ENCODE data around the gene CLSTN2. TPM values are rescaled to one million over a fixed set of nuclear protein-coding genes. Genes with fewer than 3 reads are reported as not detected.
A peak's percentile ranks its signal among the peaks of the same experiment; 100 is the strongest.

The CLSTN2 gene
- total RNA-seq, 2 experiments from 2014 or later: not detected

DNA sequence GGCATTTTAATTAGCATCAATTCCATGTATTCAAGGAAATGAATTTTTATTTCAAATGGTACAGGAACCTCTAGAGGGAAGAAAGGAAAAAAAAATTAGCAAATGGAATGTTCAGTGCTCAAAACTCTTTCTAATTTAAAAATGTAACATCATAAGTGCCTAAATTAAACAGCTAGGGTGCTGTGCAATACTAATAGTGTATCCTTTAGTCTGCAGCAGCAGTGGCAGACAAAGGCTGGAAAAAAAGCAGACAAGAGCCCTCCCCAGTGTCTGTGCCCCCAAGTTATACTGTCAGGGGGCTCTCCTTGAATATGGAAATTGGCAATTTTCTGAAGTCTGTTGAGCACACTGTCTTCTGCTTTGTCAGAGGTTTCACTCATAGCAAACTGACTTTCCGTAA lies 159.5 kb downstream of the CLSTN2 start:
- POLR2A ChIA-PET: no interaction called here
- H3K27ac Mint-ChIP-seq: no peak overlapping the region
- CTCF ChIA-PET: no interaction called here
- ATAC-seq (no peak), DNase-seq (no peak)
- no peak overlapping the region for H3K4me3 Mint-ChIP-seq
- H3K4me1 Mint-ChIP-seq (ENCODE audit: low read depth): no peaks in the 10 kb centered on the region
- no peaks in the 10 kb centered on the region for H3K9me3 Mint-ChIP-seq (ENCODE audit: insufficient read depth)
- H3K27me3 Mint-ChIP-seq (ENCODE audit: low read depth): peaks cover 2% of the 10 kb centered on the region
- no peaks in the 10 kb centered on the region for H3K36me3 Mint-ChIP-seq (ENCODE audit: low read depth)

DNA sequence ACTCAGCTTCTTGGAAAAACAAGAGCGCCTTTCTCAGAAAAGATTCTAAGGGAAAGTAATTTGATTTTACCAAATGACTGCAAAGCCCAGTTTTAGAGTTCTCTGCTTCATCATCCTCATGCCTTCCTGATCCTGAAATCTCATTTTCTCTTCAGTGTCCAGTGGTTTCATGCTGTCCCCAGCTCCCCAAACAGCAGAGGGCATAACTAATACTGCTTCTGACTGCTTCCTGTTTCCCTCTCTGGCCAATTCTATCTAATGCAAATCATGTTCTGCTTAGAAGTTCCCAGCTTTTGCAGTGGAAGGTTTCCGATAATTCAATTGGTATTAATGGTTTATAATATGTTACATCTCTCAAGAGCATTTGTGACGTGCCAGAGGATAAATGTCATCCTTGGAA lies 161.1 kb downstream of the CLSTN2 start:
- Mint-ChIP-seq H3K27me3 (ENCODE audit: low read depth) (peaks cover 2% of the 10 kb centered on the region), H3K36me3 (ENCODE audit: low read depth) (no peaks in the 10 kb centered on the region), H3K4me1 (ENCODE audit: low read depth) (no peaks in the 10 kb centered on the region), H3K27ac (no peak overlapping the region), H3K9me3 (ENCODE audit: insufficient read depth) (no peaks in the 10 kb centered on the region), H3K4me3 (no peak overlapping the region)
- ATAC-seq (no peak), DNase-seq (no peak)
- ChIA-PET POLR2A (no interaction called here), CTCF (no interaction called here)

DNA sequence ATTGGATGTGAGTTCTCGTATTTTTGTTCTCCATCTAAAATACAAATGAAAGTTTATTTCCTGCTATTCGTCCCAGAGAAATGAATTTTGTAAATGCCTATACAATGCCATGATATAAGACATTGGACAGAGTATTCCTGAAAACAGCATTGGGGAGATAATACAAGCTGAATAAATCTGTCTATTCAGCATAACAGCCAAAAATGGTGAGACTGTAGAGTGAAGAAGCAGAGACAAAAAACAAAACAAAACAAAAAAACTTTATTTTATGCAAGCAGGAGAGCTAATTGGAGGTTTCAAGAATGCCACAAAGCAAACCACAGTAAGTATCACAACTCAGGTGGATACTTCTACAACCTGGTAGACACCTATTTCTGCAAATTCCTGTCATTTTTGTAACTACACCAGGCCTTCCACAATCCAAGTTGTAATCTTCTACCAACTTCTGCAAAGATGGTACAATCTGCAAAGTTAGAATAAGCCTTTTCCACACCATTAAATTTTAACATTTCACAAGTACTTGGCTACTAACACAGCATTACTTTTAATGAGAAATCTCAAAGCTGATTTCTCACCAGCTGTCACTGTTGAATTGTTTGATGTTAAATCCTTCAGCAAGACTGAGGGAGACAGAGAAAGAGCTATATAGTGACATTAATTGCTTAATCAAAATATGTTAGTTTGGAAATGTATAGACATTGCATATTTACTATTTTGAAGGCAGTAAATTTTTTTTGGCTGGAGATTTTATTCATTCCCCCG lies 163.1 kb downstream of the CLSTN2 start:
- DNase-seq (no peak), ATAC-seq (no peak)
- Mint-ChIP-seq H3K4me1 (ENCODE audit: low read depth) (no peaks in the 10 kb centered on the region), H3K4me3 (no peak overlapping the region), H3K9me3 (ENCODE audit: insufficient read depth) (no peaks in the 10 kb centered on the region), H3K27ac (no peak overlapping the region), H3K27me3 (ENCODE audit: low read depth) (peaks cover 2% of the 10 kb centered on the region), H3K36me3 (ENCODE audit: low read depth) (no peaks in the 10 kb centered on the region)
- CTCF ChIA-PET: no interaction called here
- POLR2A ChIA-PET: no interaction called here

DNA sequence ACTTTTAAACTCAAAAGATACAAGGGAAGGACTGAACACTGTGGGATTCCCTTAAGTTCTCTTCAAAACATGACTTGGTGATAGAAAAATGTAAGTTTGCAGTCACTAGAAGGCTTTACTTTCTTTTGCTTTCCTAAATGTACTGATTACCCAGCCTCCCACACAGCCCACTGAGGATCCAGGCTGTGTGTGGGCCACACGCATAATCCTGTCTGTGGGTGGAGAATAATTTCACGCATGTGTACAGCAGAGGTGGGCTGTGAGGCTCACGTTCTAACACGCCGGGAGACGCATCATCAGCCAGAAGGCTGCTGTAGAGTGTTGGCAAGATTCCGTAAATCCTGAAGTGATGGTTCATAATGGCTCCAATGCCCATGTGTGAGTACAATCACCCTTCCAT lies 165.5 kb downstream of the CLSTN2 start:
- Mint-ChIP-seq H3K27me3 (ENCODE audit: low read depth) (no peaks in the 10 kb centered on the region), H3K4me1 (ENCODE audit: low read depth) (no peaks in the 10 kb centered on the region), H3K4me3 (no peak overlapping the region), H3K36me3 (ENCODE audit: low read depth) (no peaks in the 10 kb centered on the region), H3K9me3 (ENCODE audit: insufficient read depth) (no peaks in the 10 kb centered on the region), H3K27ac (no peak overlapping the region)
- POLR2A ChIA-PET: no interaction called here
- CTCF ChIA-PET: no interaction called here
- DNase-seq (no peak), ATAC-seq (no peak)

DNA sequence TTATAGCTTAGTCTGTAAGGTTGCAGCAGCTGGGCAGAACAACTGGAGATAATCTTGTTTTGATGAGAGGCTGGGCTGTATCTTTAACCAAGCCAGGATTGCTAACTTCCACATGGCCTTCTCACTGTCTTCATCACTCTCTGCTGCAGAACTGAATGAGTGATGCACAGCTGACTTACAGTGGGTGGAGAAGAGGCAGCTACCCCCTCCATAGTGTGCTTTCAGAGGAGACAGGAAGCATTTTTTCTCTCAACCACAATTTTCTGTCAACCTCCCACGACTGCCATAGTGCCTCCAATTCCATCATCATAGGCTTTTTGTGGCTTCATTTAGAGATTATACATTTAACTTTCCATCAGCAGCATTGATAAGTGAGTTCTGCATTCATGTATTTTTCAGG lies 168.2 kb downstream of the CLSTN2 start:
- ATAC-seq (no peak), DNase-seq (no peak)
- Mint-ChIP-seq H3K36me3 (ENCODE audit: low read depth) (no peaks in the 10 kb centered on the region), H3K4me3 (no peak overlapping the region), H3K27me3 (ENCODE audit: low read depth) (no peaks in the 10 kb centered on the region), H3K4me1 (ENCODE audit: low read depth) (no peaks in the 10 kb centered on the region), H3K27ac (no peak overlapping the region), H3K9me3 (ENCODE audit: insufficient read depth) (no peaks in the 10 kb centered on the region)
- ChIA-PET POLR2A (no interaction called here), CTCF (no interaction called here)

DNA sequence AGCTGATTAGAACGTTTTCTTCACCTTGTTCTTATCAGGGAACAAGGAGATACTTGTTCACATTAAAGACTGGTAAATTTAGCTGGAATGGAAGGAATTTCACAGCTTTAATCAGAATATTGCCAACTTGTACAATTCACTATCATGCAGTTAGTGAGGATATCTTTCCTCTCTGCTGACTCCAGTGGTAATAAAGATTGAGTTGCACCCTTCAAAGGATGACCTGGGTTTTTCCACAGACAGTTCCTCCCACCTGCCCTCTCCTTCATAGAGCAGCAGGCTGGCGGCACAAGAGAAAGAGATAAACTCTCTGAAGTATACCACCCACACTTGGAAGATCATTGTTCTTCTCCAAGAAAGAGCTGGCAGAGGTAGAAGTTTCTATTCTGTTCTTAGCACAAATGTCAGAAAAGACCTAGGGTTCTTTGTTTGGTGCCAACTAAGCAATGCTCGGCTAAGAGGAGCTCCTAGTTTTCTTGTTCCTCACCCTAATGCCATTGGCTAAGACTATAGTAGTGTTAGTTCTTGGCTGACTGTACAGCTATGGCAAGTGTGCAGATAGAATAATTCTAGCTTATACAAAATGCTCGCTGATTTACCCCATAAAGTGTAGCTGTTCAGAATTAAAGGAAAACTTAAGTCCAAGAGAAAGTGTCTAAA lies 169.1 kb downstream of the CLSTN2 start:
- POLR2A ChIA-PET: no interaction called here
- Mint-ChIP-seq H3K4me1 (ENCODE audit: low read depth) (no peaks in the 10 kb centered on the region), H3K27ac (no peak overlapping the region), H3K27me3 (ENCODE audit: low read depth) (no peaks in the 10 kb centered on the region), H3K4me3 (no peak overlapping the region), H3K9me3 (ENCODE audit: insufficient read depth) (no peaks in the 10 kb centered on the region), H3K36me3 (ENCODE audit: low read depth) (no peaks in the 10 kb centered on the region)
- ATAC-seq (no peak), DNase-seq (no peak)
- CTCF ChIA-PET: no interaction called here

DNA sequence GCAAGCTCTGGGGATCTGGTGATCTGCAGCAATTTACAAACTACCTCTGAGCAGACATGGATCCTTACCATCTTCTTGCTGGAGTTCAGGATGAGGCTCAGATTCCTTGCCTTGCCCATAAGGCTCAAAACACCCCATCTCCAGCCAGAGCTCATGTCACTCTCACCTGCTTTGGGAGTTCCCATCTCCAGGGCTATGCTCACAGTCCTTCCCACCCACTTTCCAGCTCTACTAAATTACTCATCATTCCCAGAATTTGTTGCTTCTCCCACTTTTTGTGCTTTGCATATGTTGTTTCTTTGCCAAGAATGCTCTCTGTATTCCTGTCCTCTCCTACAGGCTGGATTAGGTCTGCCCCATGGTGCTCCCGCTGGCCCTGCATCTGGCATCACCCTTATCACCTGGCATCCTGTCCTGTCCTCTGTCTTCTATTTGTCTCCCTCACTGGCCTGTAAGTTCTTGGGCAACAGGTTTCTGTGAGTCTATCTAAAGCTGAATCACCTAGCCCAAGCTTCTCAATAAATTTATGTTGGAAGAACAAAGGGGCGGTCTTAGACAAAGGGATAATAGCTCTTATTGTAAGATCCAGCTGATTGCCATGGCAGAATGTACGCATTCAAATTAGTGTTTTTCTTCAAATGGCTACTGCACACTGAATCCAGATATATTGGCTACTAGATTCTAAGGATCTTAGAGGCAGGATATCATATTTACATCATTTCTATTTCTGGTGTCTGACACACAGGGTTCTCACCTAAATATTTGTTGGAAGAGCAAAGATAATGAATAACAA lies 179.2 kb downstream of the CLSTN2 start:
- POLR2A ChIA-PET: no interaction called here
- ATAC-seq (no peak), DNase-seq (no peak)
- Mint-ChIP-seq H3K36me3 (ENCODE audit: low read depth) (no peaks in the 10 kb centered on the region), H3K27ac (no peak overlapping the region), H3K9me3 (ENCODE audit: insufficient read depth) (no peaks in the 10 kb centered on the region), H3K4me3 (no peak overlapping the region), H3K4me1 (ENCODE audit: low read depth) (no peaks in the 10 kb centered on the region), H3K27me3 (ENCODE audit: low read depth) (no peaks in the 10 kb centered on the region)
- CTCF ChIA-PET: no interaction called here

DNA sequence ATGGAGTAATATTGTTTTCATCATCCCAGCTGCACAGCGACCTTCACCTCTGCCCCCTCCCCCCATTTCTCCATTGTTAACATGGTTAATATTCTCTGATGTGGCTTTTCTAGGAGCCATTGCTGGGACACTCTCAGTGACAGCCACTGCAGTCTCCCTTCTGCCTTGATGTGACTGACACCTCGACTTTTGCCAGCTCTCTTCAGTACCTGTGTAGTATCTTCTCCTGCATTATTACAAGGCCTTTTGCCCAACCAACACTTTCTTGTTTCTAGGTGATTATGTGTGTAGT lies 179.8 kb downstream of the CLSTN2 start:
- Mint-ChIP-seq H3K4me1 (ENCODE audit: low read depth) (no peaks in the 10 kb centered on the region), H3K9me3 (ENCODE audit: insufficient read depth) (no peaks in the 10 kb centered on the region), H3K27me3 (ENCODE audit: low read depth) (no peaks in the 10 kb centered on the region), H3K4me3 (no peak overlapping the region), H3K27ac (no peak overlapping the region), H3K36me3 (ENCODE audit: low read depth) (no peaks in the 10 kb centered on the region)
- DNase-seq (no peak), ATAC-seq (no peak)
- POLR2A ChIA-PET: no interaction called here
- CTCF ChIA-PET: no interaction called here

DNA sequence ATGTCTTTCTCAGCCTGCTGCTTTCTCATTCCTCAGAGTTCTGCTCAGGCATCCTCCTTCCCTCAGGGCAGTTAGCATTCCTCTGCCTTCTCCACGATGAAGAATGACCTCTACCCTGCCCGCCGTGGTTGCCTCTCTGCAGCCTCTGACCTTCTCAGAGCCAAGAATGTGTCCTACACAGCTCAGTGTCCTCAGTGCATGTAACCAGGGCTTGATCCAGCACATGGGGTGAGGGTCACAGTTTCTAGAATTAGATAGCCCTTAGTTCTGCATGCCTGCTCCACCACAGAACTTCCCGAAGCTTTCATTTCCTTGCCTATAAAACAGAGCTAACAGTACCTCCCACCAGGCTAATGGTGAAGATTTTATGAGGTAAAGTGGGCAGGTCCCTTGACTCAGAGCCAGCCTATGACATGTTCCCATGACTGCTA lies 182.1 kb downstream of the CLSTN2 start:
- Mint-ChIP-seq H3K27ac (no peak overlapping the region), H3K4me3 (no peak overlapping the region), H3K27me3 (ENCODE audit: low read depth) (no peaks in the 10 kb centered on the region), H3K9me3 (ENCODE audit: insufficient read depth) (no peaks in the 10 kb centered on the region), H3K4me1 (ENCODE audit: low read depth) (no peaks in the 10 kb centered on the region), H3K36me3 (ENCODE audit: low read depth) (no peaks in the 10 kb centered on the region)
- ChIA-PET CTCF (no interaction called here), POLR2A (no interaction called here)
- DNase-seq (no peak), ATAC-seq (no peak)

DNA sequence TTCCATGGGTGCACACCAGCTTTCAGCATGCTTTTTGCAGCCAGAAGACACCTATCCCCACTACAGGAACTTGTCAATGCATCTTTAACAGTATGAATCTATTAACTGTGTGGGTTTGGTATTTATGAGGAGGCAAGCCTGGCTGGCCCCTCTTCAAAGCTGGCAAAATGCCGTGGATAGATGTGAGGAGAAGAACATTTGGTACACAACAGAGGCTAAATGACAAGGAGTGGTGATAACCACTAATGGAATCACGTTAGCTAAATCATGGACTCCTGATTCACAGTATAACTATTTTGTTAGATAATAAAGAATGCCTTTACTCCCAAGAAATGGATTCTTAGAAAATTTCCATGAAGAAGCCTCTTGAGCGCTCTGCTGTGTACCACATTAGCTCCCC lies 187.2 kb downstream of the CLSTN2 start:
- CTCF ChIA-PET: no interaction called here
- no peaks in the 10 kb centered on the region for H3K36me3 Mint-ChIP-seq (ENCODE audit: low read depth)

DNA sequence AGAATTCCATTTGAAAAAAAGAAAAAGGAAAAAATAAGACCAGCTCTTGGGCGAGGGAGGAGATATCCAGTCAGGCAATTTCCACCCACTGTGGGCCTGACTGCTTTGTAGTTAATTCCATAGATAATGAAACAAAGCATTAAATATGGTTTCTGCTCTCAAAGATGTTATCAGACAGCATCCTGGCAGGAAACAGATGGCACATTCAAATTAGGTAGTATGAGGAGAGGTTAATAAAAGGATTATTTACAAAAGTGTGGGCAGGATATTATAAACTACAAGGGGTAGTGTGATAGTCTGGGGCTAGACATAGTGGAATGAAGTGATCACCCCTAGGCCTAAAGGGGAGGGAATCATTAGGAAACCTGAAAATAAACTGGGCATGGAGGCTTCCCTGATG lies 193.2 kb downstream of the CLSTN2 start:
- H3K4me1 Mint-ChIP-seq (ENCODE audit: low read depth): no peaks in the 10 kb centered on the region
- H3K36me3 Mint-ChIP-seq (ENCODE audit: low read depth): no peaks in the 10 kb centered on the region
- H3K27ac Mint-ChIP-seq: no peak overlapping the region
- ChIA-PET CTCF (interaction anchor here (1.0 kb wide), 1 partner anchor 737 kb away, joined by 4 read pairs; no protein-coding TSS in a partner anchor), POLR2A (no interaction called here)
- H3K27me3 Mint-ChIP-seq (ENCODE audit: low read depth): no peaks in the 10 kb centered on the region
- DNase-seq (no peak), ATAC-seq (no peak)
- H3K4me3 Mint-ChIP-seq: no peak overlapping the region
- H3K9me3 Mint-ChIP-seq (ENCODE audit: insufficient read depth): no peaks in the 10 kb centered on the region

More for the DNA sequence above, 187.2 kb downstream of the CLSTN2 start:
- DNase-seq (no peak), ATAC-seq (no peak)
- H3K27ac Mint-ChIP-seq: no peak overlapping the region
- H3K4me1 Mint-ChIP-seq (ENCODE audit: low read depth): no peaks in the 10 kb centered on the region
- POLR2A ChIA-PET: interaction anchor here (0.5 kb wide), 1 partner anchor 667 kb away, joined by 3 read pairs; no protein-coding TSS in a partner anchor
- no peaks in the 10 kb centered on the region for H3K9me3 Mint-ChIP-seq (ENCODE audit: insufficient read depth)
- H3K4me3 Mint-ChIP-seq: no peak overlapping the region
- H3K27me3 Mint-ChIP-seq (ENCODE audit: low read depth): no peaks in the 10 kb centered on the region

DNA sequence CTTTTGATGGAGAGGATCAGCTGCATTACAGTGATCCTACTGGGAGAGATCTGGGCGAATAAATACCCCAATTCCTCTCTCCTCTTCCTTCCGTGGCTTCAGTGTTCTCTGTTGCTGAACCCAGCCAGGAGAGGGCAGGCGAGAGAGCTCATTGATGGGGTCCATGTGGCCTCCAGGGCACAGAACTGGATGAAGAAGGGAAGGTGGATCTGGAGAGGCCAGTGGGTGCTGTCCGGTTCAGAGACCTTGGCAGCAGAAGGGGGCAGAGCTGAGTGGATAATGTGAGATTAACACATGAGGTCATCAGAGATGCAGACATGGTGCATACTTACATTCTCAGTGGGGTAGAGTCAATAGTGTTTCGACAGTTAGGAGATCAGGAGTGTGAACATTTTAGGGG lies 193.6 kb downstream of the CLSTN2 start:
- CTCF ChIA-PET: interaction anchor here (1.0 kb wide), 1 partner anchor 736 kb away, joined by 4 read pairs; no protein-coding TSS in a partner anchor

More for the DNA sequence above, 193.6 kb downstream of the CLSTN2 start:
- ATAC-seq (no peak), DNase-seq (peak; percentile 24)
- H3K36me3 Mint-ChIP-seq (ENCODE audit: low read depth): no peaks in the 10 kb centered on the region
- no peak overlapping the region for H3K4me3 Mint-ChIP-seq
- no peaks in the 10 kb centered on the region for H3K4me1 Mint-ChIP-seq (ENCODE audit: low read depth)
- no peaks in the 10 kb centered on the region for H3K9me3 Mint-ChIP-seq (ENCODE audit: insufficient read depth)
- no peaks in the 10 kb centered on the region for H3K27me3 Mint-ChIP-seq (ENCODE audit: low read depth)
- no peak overlapping the region for H3K27ac Mint-ChIP-seq
- POLR2A ChIA-PET: no interaction called here

All from activated CD8-positive, alpha-beta T cell treated with anti-CD3 and anti-CD28 coated beads, Interleukin-2, amount 10 ng/mL, durations not matched to agents 7 days and 5 days (primary cell).